A549 (cell line): ENCODE measurements around the gene LRRC31. TPM values are rescaled to one million over a fixed set of nuclear protein-coding genes. Genes with fewer than 3 reads are reported as not detected.

Experiments used
- ATAC-seq, 2 experiments: fragments of 200-7000 bp in 1 of 2; fragments of >200 bp in 1 of 2; cut with Nextera tagmentation in 1 of 2; cut with Tn5 transposase in 1 of 2; 3 replicates each; pipeline versions ENCODE4 v1.8.0 to v1.9.1; 2018 to 2020; ENCODE audit warnings: mild to moderate bottlenecking in 1 of 2, moderate library complexity in 1 of 2
- CTCF ChIA-PET: fragments of 300-600 bp; sonication (Branson Sonifier 250); formaldehyde crosslinking; extraction: SDS; loops from one replicate; lab custom pipeline; 2021; ENCODE audit warnings: antibody characterized with exemption, inconsistent platforms; lab: Yijun Ruan, JAX
- POLR2A ChIA-PET: fragments of 350-600 bp; formaldehyde crosslinking; extraction: SDS; loops from one replicate; lab custom pipeline; 2021; ENCODE audit warnings: antibody characterized with exemption, inconsistent platforms; lab: Yijun Ruan, JAX
- DNase-seq, 2 experiments: peaks; one replicate each; pipeline versions ENCODE4 v3.0.0 to v3.0.0-alpha.2; 2011 to 2016; ENCODE audit warnings: low read depth in 1 of 2, low spot score in 1 of 2
- FAIRE-seq: peaks from 2 replicates; lab custom pipeline; 2011; peaks lifted over from hg19 to GRCh38; lab: Jason Lieb, UNC
- H3K27ac ChIP-seq, 2 experiments: fragments of >200 bp; sonication (Bioruptor Twin); formaldehyde crosslinking; 3 replicates each; pipeline ENCODE4 v1.5.1; 2016 to 2017
- H3K4me1 ChIP-seq: fragments of >200 bp; sonication (Bioruptor Twin); formaldehyde crosslinking; 3 replicates; pipeline ENCODE4 v1.6.1; 2016
- H3K4me2 ChIP-seq: fragments of >200 bp; sonication (Bioruptor Twin); formaldehyde crosslinking; 3 replicates; pipeline ENCODE4 v1.6.1; 2016
- H3K4me3 ChIP-seq: fragments of >200 bp; sonication (Bioruptor Twin); formaldehyde crosslinking; 3 replicates; pipeline ENCODE4 v1.5.1; 2016
- H3K9me3 ChIP-seq: fragments of >200 bp; sonication (Bioruptor Twin); formaldehyde crosslinking; 3 replicates; pipeline ENCODE4 v1.6.1; 2016
- BHLHE40 ChIP-seq: IDR thresholded peaks from 2 replicates; pipeline ENCODE4 v1.6.1; 2012; ENCODE audit warnings: low read depth, low read length, inconsistent platforms
- CBX8 ChIP-seq: fragments of 200-600 bp; sonication (generic); IDR thresholded peaks from 2 replicates; pipeline ENCODE4 v1.6.1; 2016
- CTCF ChIP-seq: fragments of >200 bp; sonication (Bioruptor Twin); formaldehyde crosslinking; IDR thresholded peaks from 3 replicates; pipeline ENCODE4 v1.5.1; 2016
- E2F6 ChIP-seq: IDR thresholded peaks from 2 replicates; pipeline ENCODE4 v1.6.1; 2012; ENCODE audit warnings: low read depth, borderline replicate concordance
- EHF ChIP-seq: fragments of 250-450 bp; sonication (Bioruptor Pico); IDR thresholded peaks from 2 replicates; pipeline ENCODE4 v1.5.0; 2020; ENCODE audit warnings: mild to moderate bottlenecking
- ELK1 ChIP-seq: fragments of 150-350 bp; IDR thresholded peaks from 2 replicates; pipeline ENCODE4 v1.6.1; 2014; ENCODE audit warnings: low read depth, mild to moderate bottlenecking, low read length
- EP300 ChIP-seq, 2 experiments: fragments of >200 bp; sonication (Bioruptor Twin); formaldehyde crosslinking; IDR thresholded peaks; 2 replicates in 1 of 2; 3 replicates in 1 of 2; pipeline ENCODE4 v1.6.1; 2016 to 2017
- FOSB ChIP-seq: fragments of 250-450 bp; sonication (Bioruptor Pico); IDR thresholded peaks from 2 replicates; pipeline ENCODE4 v1.5.0; 2020; ENCODE audit warnings: mild to moderate bottlenecking, moderate library complexity
- FOSL2 ChIP-seq, 2 experiments: fragments of 450-650 bp in 1 of 2; fragments of >200 bp in 1 of 2; sonication (Bioruptor Twin) in 1 of 2; formaldehyde crosslinking; IDR thresholded peaks; 2 replicates each; pipeline versions ENCODE4 v1.5.0 to v1.6.1; 2016 to 2020; ENCODE audit warnings: mild to moderate bottlenecking in 1 of 2, moderate library complexity in 1 of 2
- GATA3 ChIP-seq: IDR thresholded peaks from 2 replicates; pipeline ENCODE4 v1.6.1; 2012; ENCODE audit warnings: borderline replicate concordance
- HDAC2 ChIP-seq: fragments of 200-600 bp; sonication (generic); IDR thresholded peaks from 2 replicates; pipeline ENCODE4 v1.6.1; 2016
- HMGXB4 ChIP-seq: fragments of 250-450 bp; sonication (Bioruptor Pico); IDR thresholded peaks from 2 replicates; pipeline ENCODE4 v1.5.0; 2021; ENCODE audit warnings: mild to moderate bottlenecking, moderate library complexity, borderline replicate concordance
- HOXA7 ChIP-seq: fragments of 250-450 bp; sonication (Bioruptor Pico); IDR thresholded peaks from 2 replicates; pipeline ENCODE4 v1.5.0; 2020; ENCODE audit warnings: mild to moderate bottlenecking, moderate library complexity
- HOXB5 ChIP-seq: fragments of 250-450 bp; sonication (Bioruptor Pico); IDR thresholded peaks from 2 replicates; pipeline ENCODE4 v1.5.0; 2020; ENCODE audit warnings: mild to moderate bottlenecking, moderate library complexity
- KDM5A ChIP-seq: fragments of 200-600 bp; sonication (generic); IDR thresholded peaks from 2 replicates; pipeline ENCODE4 v1.6.1; 2016; ENCODE audit warnings: antibody characterized with exemption, mild to moderate bottlenecking
- MAFK ChIP-seq: fragments of 450-650 bp; IDR thresholded peaks from 2 replicates; pipeline ENCODE4 v1.6.1; 2014; ENCODE audit not compliant: partially characterized antibody
- NFE2L2 ChIP-seq: fragments of 150-350 bp; conservative IDR thresholded peaks from 2 replicates; pipeline ENCODE4 v1.6.1; 2014; ENCODE audit warnings: low read length
- POLR2A ChIP-seq: IDR thresholded peaks from 2 replicates; pipeline ENCODE4 v1.6.1; 2012; ENCODE audit warnings: mild to moderate bottlenecking, low read length
- POLR2AphosphoS2 ChIP-seq: conservative IDR thresholded peaks from 2 replicates; pipeline ENCODE4 v1.6.1; 2012; ENCODE audit warnings: low read length, improper control_type of control experiment, inconsistent platforms
- RARB ChIP-seq: fragments of 250-450 bp; sonication (Bioruptor Pico); IDR thresholded peaks from 2 replicates; pipeline ENCODE4 v1.8.0; 2021; ENCODE audit warnings: mild to moderate bottlenecking, moderate library complexity
- RFX5 ChIP-seq: fragments of 450-650 bp; IDR thresholded peaks from 2 replicates; pipeline ENCODE4 v1.7.1; 2014; ENCODE audit warnings: antibody characterized with exemption, mild to moderate bottlenecking, moderate library complexity
- SMC3 ChIP-seq: fragments of >200 bp; sonication (Bioruptor Twin); formaldehyde crosslinking; IDR thresholded peaks from 3 replicates; pipeline ENCODE4 v1.6.1; 2018; ENCODE audit warnings: inconsistent platforms
- SREBF2 ChIP-seq: fragments of 450-650 bp; IDR thresholded peaks from 2 replicates; pipeline ENCODE4 v1.6.1; 2014; ENCODE audit warnings: mild to moderate bottlenecking, moderate library complexity
- USF2 ChIP-seq: fragments of 450-650 bp; IDR thresholded peaks from 2 replicates; pipeline ENCODE4 v1.6.1; 2014; ENCODE audit warnings: antibody characterized with exemption
- ZFP36 ChIP-seq: fragments of 450-650 bp; IDR thresholded peaks from 2 replicates; pipeline ENCODE4 v1.6.1; 2014; ENCODE audit warnings: borderline replicate concordance; ENCODE audit not compliant: partially characterized antibody
- WGBS: methylation state at CpG from one replicate; pipeline ENCODE4 v1.1.6; 2017; ENCODE audit errors: missing lambda C conversion rate; 5-methylcytosine and 5-hydroxymethylcytosine counted together
- polyA plus RNA-seq, 4 experiments: library from polyadenylated mRNA; depleted of rRNA in 3 of 4; stranded (reverse); fragments of >200 nt; fragmentation: RNase III in 1 of 4; extraction: RNeasy Plus Mini Kit Qiagen cat#74134 plus additional on column Dnase treatment in 1 of 4; gene quantifications; 2 replicates in 3 of 4; 3 replicates in 1 of 4; pipeline ENCODE4 v1.2.3, GENCODE V29; 2011 to 2017

LRRC31 gene
- polyA plus RNA-seq, 2 of the 4 experiments (the other 2 are of a cell fraction): 0.04 to 0.27 TPM

GRCh38 chr3:169901453-169901852, 31.7 kb upstream of the LRRC31 start:
- WGBS: 15% methylated on average over 1 of the region's 1 CpG
- H3K9me3 ChIP-seq: peaks cover 35% of the 10 kb centered on the region
- ChIA-PET CTCF (no interaction called here), POLR2A (no interaction called here)
- ATAC-seq (no peak), DNase-seq (no peak), FAIRE-seq (no peak)
- H3K4me1 ChIP-seq: no peaks in the 10 kb centered on the region
- H3K4me3 ChIP-seq: no peak overlapping the region
- H3K4me2 ChIP-seq: no peak overlapping the region
- no peak overlapping the region for H3K27ac ChIP-seq
- TF ChIP-seq GATA3 (no peak), E2F6 (no peak), ZFP36 (no peak), SMC3 (no peak), NFE2L2 (no peak), KDM5A (no peak), FOSL2 (IDR thresholded peaks at IDR 0.05) (no peak), FOSL2 (CRISPR knock-in tag; IDR thresholded peaks at IDR 0.05) (no peak)

GRCh38 chr3:169897284-169897683, 27.5 kb upstream of the LRRC31 start:
- no peak for DNase-seq
- FAIRE-seq: no peak
- WGBS: 95% methylated on average over 1 of the region's 1 CpG
- H3K27ac ChIP-seq: no peak overlapping the region
- TF ChIP-seq USF2 (no peak), HOXA7 (no peak), BHLHE40 (no peak), HOXB5 (CRISPR knock-in tag) (no peak)
- ATAC-seq: no peak
- no peak overlapping the region for H3K4me2 ChIP-seq
- H3K9me3 ChIP-seq: peaks cover 21% of the 10 kb centered on the region
- ChIA-PET POLR2A (no interaction called here), CTCF (no interaction called here)
- no peaks in the 10 kb centered on the region for H3K4me1 ChIP-seq
- H3K4me3 ChIP-seq: no peak overlapping the region

- H3K4me1 ChIP-seq: no peaks in the 10 kb centered on the region
- no peak overlapping the region for H3K4me3 ChIP-seq
- DNase-seq: no peak
- ChIA-PET POLR2A (no interaction called here), CTCF (no interaction called here)
- H3K27ac ChIP-seq: no peak overlapping the region
- no peaks in the 10 kb centered on the region for H3K9me3 ChIP-seq
- no peak for TF ChIP-seq HDAC2
- TF ChIP-seq SREBF2: no peak
- ATAC-seq: no peak
- H3K4me2 ChIP-seq: no peak overlapping the region
- FAIRE-seq: no peak
- WGBS: 61% methylated on average over 6 of the region's 6 CpGs
Measured at GRCh38 chr3:169895072-169895471, 25.3 kb upstream of the LRRC31 start.

- no peak overlapping the region for H3K4me2 ChIP-seq
- ATAC-seq: no peak
- ChIA-PET CTCF (no interaction called here), POLR2A (no interaction called here)
- H3K4me1 ChIP-seq: no peaks in the 10 kb centered on the region
- no peak for DNase-seq
- TF ChIP-seq POLR2AphosphoS2 (no peak), EP300 (IDR thresholded peaks at IDR 0.05) (no peak), POLR2A (no peak), FOSB (no peak), EHF (CRISPR knock-in tag) (no peak), RFX5 (no peak)
- WGBS: 66% methylated on average over 7 of the region's 7 CpGs
- no peak overlapping the region for H3K27ac ChIP-seq
- FAIRE-seq: no peak
- no peaks in the 10 kb centered on the region for H3K9me3 ChIP-seq
- H3K4me3 ChIP-seq: no peak overlapping the region
Measured at GRCh38 chr3:169894110-169894509, 24.4 kb upstream of the LRRC31 start.

GRCh38 chr3:169891886-169892285, 22.2 kb upstream of the LRRC31 start:
- DNase-seq (no peak), ATAC-seq (no peak), FAIRE-seq (no peak)
- H3K4me3 ChIP-seq: no peak overlapping the region
- no peaks in the 10 kb centered on the region for H3K9me3 ChIP-seq
- H3K4me2 ChIP-seq: no peak overlapping the region
- ChIA-PET CTCF (interaction anchor here (0.7 to 1.2 kb wide), 3 partner anchors 9 to 29 kb away, joined by 3 read pairs; no protein-coding TSS in a partner anchor), POLR2A (no interaction called here)
- H3K4me1 ChIP-seq: no peaks in the 10 kb centered on the region
- WGBS: 77% methylated on average over 7 of the region's 7 CpGs
- H3K27ac ChIP-seq: no peak overlapping the region
- TF ChIP-seq SREBF2: no peak
- TF ChIP-seq HMGXB4 (CRISPR knock-in tag): no peak
- TF ChIP-seq CTCF: no peak
- TF ChIP-seq CBX8: no peak
- no peak for TF ChIP-seq MAFK
- no peak for TF ChIP-seq RFX5
- TF ChIP-seq EHF (CRISPR knock-in tag): no peak
- no peak for TF ChIP-seq RARB (CRISPR knock-in tag)
- no peak for TF ChIP-seq ELK1
